GM19240 (cell line): Measurements from ENCODE around the gene CASS4.

Experiments used
- DNase-seq: peaks from one replicate; pipeline ENCODE4 v3.0.0; 2011; ENCODE audit warnings: low spot score; ENCODE audit not compliant: insufficient read length

The CASS4 gene

GRCh38 chr20:56504373-56505005, 92.4 kb downstream of the CASS4 start:
- DNase-seq = no peak

- DNase-seq = no peak
Observed at GRCh38 chr20:56506103-56506502, 94.0 kb downstream of the CASS4 start.
